GM12892 (cell line): ENCODE measurements around the gene AACS.

Source experiments
- POLR2A ChIP-seq: IDR thresholded peaks from 2 replicates; pipeline ENCODE4 v1.6.1; 2011; ENCODE audit warnings: low read depth, low read length, control low read depth
- POLR2AphosphoS5 ChIP-seq: IDR thresholded peaks from 2 replicates; pipeline ENCODE4 v1.6.1; 2011; ENCODE audit warnings: low read depth, low read length, control low read depth
- TAF1 ChIP-seq: IDR thresholded peaks from 2 replicates; pipeline ENCODE4 v1.6.1; 2011; ENCODE audit warnings: low read depth, mild to moderate bottlenecking, control low read depth, low read length, borderline replicate concordance

GRCh38 chr12:125111403-125111802 is 46.2 kb downstream of the AACS start:
- TF ChIP-seq TAF1 (no peak), POLR2A (no peak), POLR2AphosphoS5 (no peak)
